Loucy (cell line): ENCODE results near the gene C2orf69.

Experiments
- H2AFZ ChIP-seq: fragments of 200-600 bp; sonication (generic); 2 replicates; pipeline ENCODE4 v1.6.0; 2016; ENCODE audit warnings: antibody characterized with exemption, mild to moderate bottlenecking, low read length, moderate library complexity
- H3F3A ChIP-seq: fragments of 200-600 bp; 2 replicates; pipeline ENCODE4 v1.6.0; 2016; ENCODE audit warnings: antibody characterized with exemption, low read depth, mild to moderate bottlenecking
- H3K27me3 ChIP-seq: fragments of 200-600 bp; sonication (generic); 2 replicates; pipeline ENCODE4 v1.6.1; 2014; ENCODE audit warnings: low read length, mild to moderate bottlenecking; ENCODE audit not compliant: insufficient read depth, poor library complexity, severe bottlenecking
- H3K36me3 ChIP-seq: fragments of 200-600 bp; sonication (generic); 2 replicates; pipeline ENCODE4 v1.6.1; 2016; ENCODE audit warnings: low read length; ENCODE audit not compliant: insufficient read depth
- H3K4me1 ChIP-seq: fragments of 200-600 bp; sonication (generic); 2 replicates; pipeline ENCODE4 v1.5.1; 2014; ENCODE audit warnings: low read length, mild to moderate bottlenecking; ENCODE audit not compliant: insufficient read depth, poor library complexity, severe bottlenecking
- H3K4me2 ChIP-seq: fragments of 200-600 bp; sonication (generic); 2 replicates; pipeline ENCODE4 v1.6.0; 2014; ENCODE audit warnings: antibody characterized with exemption, low read length, low read depth, mild to moderate bottlenecking; ENCODE audit not compliant: poor library complexity, severe bottlenecking
- H3K4me3 ChIP-seq: fragments of 200-600 bp; sonication (generic); 2 replicates; pipeline ENCODE4 v1.5.1; 2014; ENCODE audit warnings: low read length, mild to moderate bottlenecking, mixed read lengths; ENCODE audit not compliant: poor library complexity, severe bottlenecking
- H3K79me2 ChIP-seq: fragments of 200-600 bp; sonication (generic); 2 replicates; pipeline ENCODE4 v1.6.1; 2014; ENCODE audit warnings: low read length; ENCODE audit not compliant: insufficient read depth
- H3K9ac ChIP-seq: fragments of 200-600 bp; sonication (generic); 2 replicates; pipeline ENCODE4 v1.6.0; 2014; ENCODE audit warnings: mild to moderate bottlenecking, low read depth, low read length, moderate library complexity; ENCODE audit not compliant: poor library complexity, severe bottlenecking
- H3K9me2 ChIP-seq: fragments of 200-600 bp; sonication (generic); replicated peaks from 2 replicates; pipeline ENCODE4 v1.6.1; 2016; ENCODE audit warnings: low read depth, low read length, mixed read lengths
- H3K9me3 ChIP-seq: fragments of 200-600 bp; sonication (generic); 2 replicates; pipeline ENCODE4 v1.6.1; 2014; ENCODE audit warnings: mild to moderate bottlenecking, antibody characterized with exemption, low read length, low read depth; ENCODE audit not compliant: insufficient read depth
- H4K20me1 ChIP-seq: fragments of 200-600 bp; sonication (generic); 2 replicates; pipeline ENCODE4 v1.6.0; 2014; ENCODE audit warnings: antibody characterized with exemption, low read length, mild to moderate bottlenecking; ENCODE audit not compliant: insufficient read depth, poor library complexity, severe bottlenecking
- CTCF ChIP-seq: fragments of 200-600 bp; sonication (generic); conservative IDR thresholded peaks from 2 replicates; pipeline ENCODE4 v1.5.1; 2014; ENCODE audit warnings: mild to moderate bottlenecking, antibody characterized with exemption, low read length
- EZH2phosphoT487 ChIP-seq: fragments of 200-600 bp; IDR thresholded peaks from 2 replicates; pipeline ENCODE4 v1.6.1; 2018; ENCODE audit warnings: antibody characterized with exemption, mild to moderate bottlenecking, moderate library complexity, borderline replicate concordance

C2orf69 gene

GRCh38 chr2:199946196-199946595 lies 35.1 kb downstream of the C2orf69 start:
- H3K36me3 ChIP-seq, result peaks cover 33% of the 10 kb centered on the region; the same call in 1 of the 2 replicates
- H3K79me2 ChIP-seq, result peaks cover 8% of the 10 kb centered on the region; the same call in 1 of the 2 replicates

GRCh38 chr2:199946836-199947235 lies 35.7 kb downstream of the C2orf69 start:
- no peak for TF ChIP-seq EZH2phosphoT487
- no peak for TF ChIP-seq CTCF
- peaks cover 33% of the 10 kb centered on the region; the same call in 1 of the 2 replicates for H3K36me3 ChIP-seq
- H3K9ac ChIP-seq, result no peak overlapping the region
- no peaks in the 10 kb centered on the region for H3K9me2 ChIP-seq
- H2AFZ ChIP-seq, result no peak overlapping the region
- peaks cover 9% of the 10 kb centered on the region for H4K20me1 ChIP-seq
- no peaks in the 10 kb centered on the region for H3K27me3 ChIP-seq
- peaks cover 9% of the 10 kb centered on the region; the same call in 1 of the 2 replicates for H3K79me2 ChIP-seq
- H3F3A ChIP-seq, result no peaks in the 10 kb centered on the region
- H3K4me1 ChIP-seq, result no peaks in the 10 kb centered on the region
- no peak overlapping the region for H3K4me3 ChIP-seq
- H3K9me3 ChIP-seq, result no peaks in the 10 kb centered on the region
- H3K4me2 ChIP-seq, result no peak overlapping the region

More at GRCh38 chr2:199946196-199946595, 35.1 kb downstream of the C2orf69 start:
- no peak for TF ChIP-seq EZH2phosphoT487
- no peak for TF ChIP-seq CTCF
- no peaks in the 10 kb centered on the region for H3K9me2 ChIP-seq
- H3K4me2 ChIP-seq, result no peak overlapping the region
- no peak overlapping the region for H3K4me3 ChIP-seq
- no peaks in the 10 kb centered on the region for H3K27me3 ChIP-seq
- H4K20me1 ChIP-seq, result peaks cover 9% of the 10 kb centered on the region
- H2AFZ ChIP-seq, result no peak overlapping the region
- H3F3A ChIP-seq, result no peaks in the 10 kb centered on the region
- H3K9me3 ChIP-seq, result no peaks in the 10 kb centered on the region
- no peaks in the 10 kb centered on the region for H3K4me1 ChIP-seq
- no peak overlapping the region for H3K9ac ChIP-seq

- TF ChIP-seq CTCF, result no peak
- no peak for TF ChIP-seq EZH2phosphoT487
- H3K9ac ChIP-seq, result no peak overlapping the region
- H3K4me3 ChIP-seq, result no peak overlapping the region
- no peak overlapping the region for H3K4me2 ChIP-seq
- peaks cover 9% of the 10 kb centered on the region for H4K20me1 ChIP-seq
- H2AFZ ChIP-seq, result no peak overlapping the region
- peaks cover 44% of the 10 kb centered on the region for H3K79me2 ChIP-seq
- H3K9me2 ChIP-seq, result no peaks in the 10 kb centered on the region
- H3F3A ChIP-seq, result no peaks in the 10 kb centered on the region
- H3K27me3 ChIP-seq, result no peaks in the 10 kb centered on the region
- peaks cover 19% of the 10 kb centered on the region for H3K4me1 ChIP-seq
- peaks cover 22% of the 10 kb centered on the region; the same call in 1 of the 2 replicates for H3K36me3 ChIP-seq
- no peaks in the 10 kb centered on the region for H3K9me3 ChIP-seq
Observed at GRCh38 chr2:199950396-199950795, 39.3 kb downstream of the C2orf69 start.
